Uterus (tissue), 4 donors: ENCODE data around the gene RNASE8. TPM values are rescaled to one million over a fixed set of nuclear protein-coding genes. Genes with fewer than 3 reads are reported as not detected.

Experiments
- DNase-seq, 2 donors: peaks; one replicate each; pipeline ENCODE4 v3.0.0-alpha.2; 2019 to 2020
- H3K27ac ChIP-seq, 2 donors: fragments of 200-600 bp; sonication (generic); 1 replicate in 1 of 2; 2 replicates in 1 of 2; pipeline ENCODE4 v1.5.1; 2016 to 2018
- H3K27me3 ChIP-seq, 2 donors: fragments of 200-600 bp; sonication (generic); one replicate each; pipeline ENCODE4 v1.5.1; 2018 to 2019; ENCODE audit warnings: control low read depth in 1 of 2
- H3K36me3 ChIP-seq, 2 donors: fragments of 200-600 bp; sonication (generic); one replicate each; pipeline ENCODE4 v1.5.1; 2019; ENCODE audit warnings: control low read depth in 1 of 2
- H3K4me1 ChIP-seq, 2 donors: fragments of 200-600 bp; sonication (generic); one replicate each; pipeline ENCODE4 v1.5.1; 2018 to 2019; ENCODE audit warnings: control low read depth in 1 of 2
- H3K4me3 ChIP-seq, 2 donors: fragments of 200-600 bp; sonication (generic); 1 replicate in 1 of 2; 2 replicates in 1 of 2; pipeline ENCODE4 v1.5.1; 2018 to 2019; ENCODE audit warnings: mild to moderate bottlenecking in 1 of 2
- H3K9me3 ChIP-seq, 2 donors: fragments of 200-600 bp; sonication (generic); one replicate each; pipeline ENCODE4 v1.5.1; 2019; ENCODE audit warnings: control low read depth in 1 of 2
- CTCF ChIP-seq, 4 experiments: fragments of 200-600 bp in 2 of 4; fragments of 450-650 bp in 2 of 4; sonication (generic) in 2 of 4; IDR thresholded peaks; one replicate each; pipeline ENCODE4 v1.5.1; 2016 to 2019; ENCODE audit warnings: antibody characterized with exemption in 4 of 4, mild to moderate bottlenecking in 2 of 4, moderate library complexity in 1 of 4
- POLR2A ChIP-seq, 2 donors: fragments of 450-650 bp; IDR thresholded peaks; one replicate each; pipeline ENCODE4 v1.6.1; 2016; ENCODE audit warnings: antibody characterized with exemption in 2 of 2, mild to moderate bottlenecking in 1 of 2, moderate library complexity in 1 of 2
- intact Hi-C: fragments of 100-400 bp; cut with DNase I; formaldehyde crosslinking; loops from one replicate; pipeline ENCODE4 v1.15.1; 2023; ENCODE audit warnings: low total_unique reads
- total RNA-seq, 4 donors: library from RNA; depleted of rRNA in 3 of 4; stranded (reverse); fragments of >200 nt in 3 of 4; gene quantifications; one replicate each; pipeline versions ENCODE4 v1.1.0 to v1.2.4, GENCODE V29; 2014 to 2023
- donor health status: DM: yes; HTN: yes; CAD: no.

RNASE8 gene
- total RNA-seq, 4 donors from 2014 or later = not detected

- Histone ChIP-seq H3K9me3 (no peaks in the 10 kb centered on the region), H3K27me3 (no peaks in the 10 kb centered on the region), H3K27ac (no peak overlapping the region), H3K36me3 (no peaks in the 10 kb centered on the region), H3K4me3 (no peak overlapping the region), H3K4me1 (no peaks in the 10 kb centered on the region)
- no peak for TF ChIP-seq CTCF (IDR thresholded peaks at IDR 0.05)
- no peak for TF ChIP-seq POLR2A (IDR thresholded peaks at IDR 0.05)
- no peak for DNase-seq
- intact Hi-C loops = no loop called here
These were observed 7.0 kb upstream of the RNASE8 start for GRCh38 chr14:21050597-21050996.

GRCh38 chr14:21053184-21054122, 4.2 kb upstream of the RNASE8 start:
- Histone ChIP-seq H3K36me3 (no peaks in the 10 kb centered on the region), H3K27ac (no peak overlapping the region), H3K27me3 (no peaks in the 10 kb centered on the region), H3K9me3 (no peaks in the 10 kb centered on the region), H3K4me3 (no peak overlapping the region), H3K4me1 (no peaks in the 10 kb centered on the region)
- no peak for DNase-seq
- no peak for TF ChIP-seq POLR2A (IDR thresholded peaks at IDR 0.05)
- no peak for TF ChIP-seq CTCF (IDR thresholded peaks at IDR 0.05)
- intact Hi-C loops = no loop called here

DNA sequence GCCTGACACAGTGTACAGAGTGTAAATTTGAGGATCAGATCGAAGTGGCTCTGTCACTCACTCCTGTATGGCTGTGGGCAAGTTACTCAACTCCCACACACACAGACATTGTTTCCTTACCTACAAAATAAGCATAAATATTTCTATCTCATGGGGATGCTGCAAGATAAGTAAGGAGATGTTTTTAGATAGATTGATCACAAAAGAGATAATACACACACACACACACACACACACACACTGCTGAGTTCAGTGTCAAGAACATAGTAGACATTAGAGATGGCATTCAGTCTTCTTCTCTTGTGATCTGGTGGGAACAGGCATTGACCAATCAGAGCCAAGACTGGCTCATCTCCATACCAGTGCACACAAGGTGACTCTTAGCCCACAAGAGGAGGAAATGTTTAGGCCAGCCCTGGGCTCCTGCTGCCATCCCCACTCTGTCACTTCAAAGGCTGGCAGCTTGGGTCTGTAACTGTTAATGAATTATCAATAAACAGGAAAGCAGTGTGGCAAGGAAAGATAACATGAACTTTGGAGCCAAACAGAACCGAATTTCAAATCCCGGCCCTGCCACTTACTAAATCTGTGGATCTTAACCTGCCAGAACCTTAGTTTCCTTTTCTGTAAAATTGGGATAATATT, 3.4 kb upstream of the RNASE8 start:
- Histone ChIP-seq H3K27ac (no peak overlapping the region), H3K27me3 (no peaks in the 10 kb centered on the region)
- TF ChIP-seq POLR2A (IDR thresholded peaks at IDR 0.05) = no peak
- no peak for TF ChIP-seq CTCF (IDR thresholded peaks at IDR 0.05)

GRCh38 chr14:21054768-21055145, 2.9 kb upstream of the RNASE8 start:
- no peaks in the 10 kb centered on the region for H3K9me3 ChIP-seq
- intact Hi-C loops = no loop called here
- H3K4me1 ChIP-seq = no peaks in the 10 kb centered on the region
- no peak overlapping the region for H3K4me3 ChIP-seq
- H3K27me3 ChIP-seq = no peaks in the 10 kb centered on the region
- no peaks in the 10 kb centered on the region for H3K36me3 ChIP-seq
- TF ChIP-seq POLR2A (IDR thresholded peaks at IDR 0.05) = no peak
- no peak for TF ChIP-seq CTCF (IDR thresholded peaks at IDR 0.05)
- DNase-seq = no peak
- no peak overlapping the region for H3K27ac ChIP-seq

More for the DNA sequence above, 3.4 kb upstream of the RNASE8 start:
- no peaks in the 10 kb centered on the region for H3K9me3 ChIP-seq
- intact Hi-C loops = no loop called here
- DNase-seq = no peak
- H3K4me1 ChIP-seq = no peaks in the 10 kb centered on the region
- H3K36me3 ChIP-seq = no peaks in the 10 kb centered on the region
- no peak overlapping the region for H3K4me3 ChIP-seq
